HepG2 (cell line): ENCODE results near the gene ZNF277. TPM values are rescaled to one million over a fixed set of nuclear protein-coding genes. Genes with fewer than 3 reads are reported as not detected.

Experiments
- ATAC-seq: fragments of 200-7000 bp; cut with Tn5 transposase; 3 replicates; pipeline ENCODE4 v1.9.1; 2020; ENCODE audit warnings: mild to moderate bottlenecking, moderate library complexity
- Bru-seq: library from RNA; stranded (reverse); fragments of 400-500 nt; gene quantifications from one replicate; lab custom pipeline; 2021; lab: Mats Ljungman, UMichigan
- BruChase-seq, 2 experiments: library from RNA; stranded (reverse); fragments of 400-500 nt; gene quantifications; one replicate each; lab custom pipeline; 2021; lab: Mats Ljungman, UMichigan
- BruUV-seq: library from RNA; stranded (reverse); fragments of 400-500 nt; replicated peaks from 2 replicates; lab custom pipeline; 2021; lab: Mats Ljungman, UMichigan
- CTCF ChIA-PET: fragments of 300-600 bp; formaldehyde crosslinking; extraction: SDS; loops from one replicate; lab custom pipeline; 2021; ENCODE audit warnings: low total read pairs, inconsistent platforms, low intra/inter-chr PET ratio; lab: Yijun Ruan, JAX
- POLR2A ChIA-PET: fragments of 350-600 bp; sonication (Branson Sonifier 250); formaldehyde crosslinking; loops from one replicate; lab custom pipeline; 2020; ENCODE audit warnings: antibody characterized with exemption, inconsistent platforms; lab: Yijun Ruan, JAX
- DNase-seq: peaks from one replicate; pipeline ENCODE4 v3.0.0-alpha.2; 2015; ENCODE audit warnings: low spot score
- FAIRE-seq: peaks from 3 replicates; lab custom pipeline; 2011; peaks lifted over from hg19 to GRCh38; lab: Jason Lieb, UNC
- H2AFZ ChIP-seq: one replicate; pipeline ENCODE4 v1.6.1; 2011; ENCODE audit warnings: low read length, inconsistent platforms
- H3K27ac ChIP-seq: fragments of 300-600 bp; 3 replicates; pipeline ENCODE4 v1.8.0; 2011; ENCODE audit warnings: mixed run types, mild to moderate bottlenecking, mixed read lengths, low read length, inconsistent platforms; ENCODE audit not compliant: insufficient read depth; ENCODE audit errors: extremely low read length
- H3K27me3 ChIP-seq, 2 experiments: fragments of 200-600 bp in 1 of 2; 2 replicates in 1 of 2; 3 replicates in 1 of 2; pipeline versions ENCODE4 v1.6.0 to v1.8.0; 2011; ENCODE audit warnings: low read length in 2 of 2, mild to moderate bottlenecking in 2 of 2, moderate library complexity in 2 of 2, inconsistent platforms in 1 of 2; ENCODE audit not compliant: insufficient read depth in 2 of 2, control insufficient read depth in 1 of 2
- H3K36me3 ChIP-seq, 2 experiments: fragments of 200-600 bp in 1 of 2; replicated peaks in 1 of 2; 2 replicates in 1 of 2; 3 replicates in 1 of 2; pipeline versions ENCODE4 v1.5.1 to v1.8.0; 2011; ENCODE audit warnings: low read length in 2 of 2, inconsistent platforms in 1 of 2; ENCODE audit not compliant: insufficient read depth in 2 of 2, control insufficient read depth in 1 of 2
- H3K4me1 ChIP-seq: 2 replicates; pipeline ENCODE4 v1.5.1; 2012; ENCODE audit warnings: low read length, inconsistent platforms; ENCODE audit not compliant: insufficient read depth
- H3K4me2 ChIP-seq: 2 replicates; pipeline ENCODE4 v1.6.0; 2011; ENCODE audit warnings: low read depth, low read length, inconsistent platforms
- H3K4me3 ChIP-seq, 3 experiments: fragments of 200-600 bp in 1 of 3; sonication (generic), shearing (Covaris generic) in 1 of 3; replicated peaks in 1 of 3; 2 replicates each; pipeline ENCODE4 v1.5.1; 2011 to 2016; ENCODE audit warnings: low read length in 3 of 3, inconsistent platforms in 2 of 3, low read depth in 2 of 3, mild to moderate bottlenecking in 2 of 3, control low read depth in 1 of 3, mixed read lengths in 1 of 3; ENCODE audit not compliant: insufficient read depth in 1 of 3
- H3K79me2 ChIP-seq: one replicate; pipeline ENCODE4 v1.6.1; 2011; ENCODE audit warnings: low read length, inconsistent platforms; ENCODE audit not compliant: insufficient read depth
- H3K9ac ChIP-seq: 2 replicates; pipeline ENCODE4 v1.6.0; 2011; ENCODE audit warnings: mild to moderate bottlenecking, low read depth, low read length, inconsistent platforms; ENCODE audit not compliant: insufficient read depth
- H3K9me3 ChIP-seq: 2 replicates; pipeline ENCODE4 v1.5.1; 2012; ENCODE audit warnings: mild to moderate bottlenecking, low read length
- H4K20me1 ChIP-seq: 2 replicates; pipeline ENCODE4 v1.6.0; 2011; ENCODE audit warnings: inconsistent platforms, mild to moderate bottlenecking, low read length, moderate library complexity; ENCODE audit not compliant: insufficient read depth
- ATF7-NPFF ChIP-seq: sonication (generic); formaldehyde crosslinking; IDR thresholded peaks from 2 replicates; pipeline ENCODE4 v1.8.1; 2023; ENCODE audit warnings: mild to moderate bottlenecking, low read depth, missing genetic modification reagents, moderate library complexity
- DMAP1 ChIP-seq: IDR thresholded peaks from 2 replicates; pipeline ENCODE4 v1.6.1; 2016
- ERF ChIP-seq: IDR thresholded peaks from 2 replicates; pipeline ENCODE4 v1.6.1; 2018; ENCODE audit warnings: missing biosample characterization, missing genetic modification reagents
- FOXK1 ChIP-seq: sonication (generic); formaldehyde crosslinking; IDR thresholded peaks from 2 replicates; pipeline ENCODE4 v1.4.0; 2020; ENCODE audit warnings: low read depth, missing genetic modification reagents, borderline replicate concordance
- GATAD1 ChIP-seq: IDR thresholded peaks from 2 replicates; pipeline ENCODE4 v1.6.1; 2016; ENCODE audit warnings: missing genetic modification reagents, missing compliant biosample characterization
- KAT7 ChIP-seq: IDR thresholded peaks from 2 replicates; pipeline ENCODE4 v1.6.1; 2018; ENCODE audit warnings: borderline replicate concordance, missing compliant biosample characterization
- NFYC ChIP-seq: IDR thresholded peaks from 2 replicates; pipeline ENCODE4 v1.6.1; 2016; ENCODE audit warnings: missing genetic modification reagents, missing compliant biosample characterization
- SNAPC5 ChIP-seq: sonication (generic); formaldehyde crosslinking; IDR thresholded peaks from 2 replicates; pipeline ENCODE4 v1.8.1; 2023; ENCODE audit warnings: mild to moderate bottlenecking, missing genetic modification reagents, borderline replicate concordance
- SRF ChIP-seq: IDR thresholded peaks from 2 replicates; pipeline ENCODE4 v1.6.1; 2011; ENCODE audit warnings: mild to moderate bottlenecking, low read depth, low read length, moderate library complexity
- STAG1 ChIP-seq: sonication (generic); formaldehyde crosslinking; IDR thresholded peaks from 2 replicates; pipeline ENCODE4 v1.4.0; 2020; ENCODE audit warnings: missing genetic modification reagents
- YEATS4 ChIP-seq: sonication (generic); formaldehyde crosslinking; IDR thresholded peaks from 2 replicates; pipeline ENCODE4 v1.4.0; 2020; ENCODE audit warnings: missing genetic modification reagents, borderline replicate concordance
- ZNF234 ChIP-seq: sonication (generic); formaldehyde crosslinking; conservative IDR thresholded peaks from 2 replicates; pipeline ENCODE4 v1.5.1; 2020; ENCODE audit warnings: mild to moderate bottlenecking, missing genetic modification reagents
- ZNF572 ChIP-seq: sonication (generic); formaldehyde crosslinking; IDR thresholded peaks from 2 replicates; pipeline ENCODE4 v1.5.1; 2020; ENCODE audit warnings: mild to moderate bottlenecking, missing genetic modification reagents
- ZNF768 ChIP-seq: sonication (generic); formaldehyde crosslinking; IDR thresholded peaks from 2 replicates; pipeline ENCODE4 v1.4.0; 2020; ENCODE audit warnings: missing genetic modification reagents
- ZNF776 ChIP-seq: sonication (generic); formaldehyde crosslinking; IDR thresholded peaks from 2 replicates; pipeline ENCODE4 v1.4.0; 2020; ENCODE audit warnings: mild to moderate bottlenecking, missing genetic modification reagents
- ZSCAN21 ChIP-seq: sonication (generic); formaldehyde crosslinking; IDR thresholded peaks from 2 replicates; pipeline ENCODE4 v1.8.0; 2022; ENCODE audit warnings: mild to moderate bottlenecking, missing genetic modification reagents, moderate library complexity, borderline replicate concordance
- WGBS: methylation state at CpG from one replicate; pipeline ENCODE4 v1.1.6; 2017; ENCODE audit warnings: low lambda C conversion rate; 5-methylcytosine and 5-hydroxymethylcytosine counted together
- in situ Hi-C: cut with HindIII; loops from 2 replicates; pipeline ENCODE4 v1.10.0; 2017; ENCODE audit warnings: low pct_unique_long_range_greater_than_20kb; ENCODE audit not compliant: extremely low pct_ligation_motif_present
- intact Hi-C: fragments of 100-400 bp; cut with micrococcal nuclease; formaldehyde crosslinking; loops from one replicate; pipeline ENCODE4 v1.10.0; 2022; ENCODE audit not compliant: unreplicated experiment
- long read RNA-seq, 2 experiments: library from RNA in 1 of 2; library from polyadenylated mRNA in 1 of 2; stranded (forward) in 1 of 2; unstranded in 1 of 2; transcript quantifications; one replicate each; pipeline ENCODE4 v2.0.0, GENCODE V29; 2019 to 2022
- polyA minus RNA-seq, 3 experiments: library from RNA; depleted of rRNA, polyadenylated mRNA; stranded (reverse); fragments of >200 nt; gene quantifications; 2 replicates each; pipeline ENCODE4 v1.2.3, GENCODE V29; 2011; ENCODE audit warnings: low replicate concordance in 1 of 3
- polyA plus RNA-seq, 8 experiments: library from polyadenylated mRNA; depleted of rRNA in 3 of 8; stranded (reverse) in 7 of 8; unstranded in 1 of 8; fragments of >200 nt; fragmentation: Illumina TruSeq in 4 of 8; extraction: Trizol in 4 of 8; gene quantifications; 2 replicates each; pipeline versions ENCODE4 v1.2.1 to v1.2.3, GENCODE V29; 2011 to 2016; ENCODE audit warnings: low read depth in 4 of 8, missing spikeins in 1 of 8, mixed read lengths in 1 of 8; ENCODE audit not compliant: insufficient read depth in 1 of 8
- total RNA-seq, 5 experiments: library from RNA; depleted of rRNA; stranded (reverse); fragments of >200 nt; fragmentation: Illumina TruSeq; extraction: Trizol; gene quantifications; 2 replicates each; pipeline ENCODE4 v1.2.3, GENCODE V29; 2016; ENCODE audit warnings: low read depth in 1 of 5

ZNF277 gene
- total RNA-seq (2016; rRNA removed; fragmentation: Illumina TruSeq; extraction: Trizol): 30.1 and 44.8 TPM in 2 replicates
- 12.0 and 13.8 TPM in 2 replicates for total RNA-seq (2016; cell fraction: cytosol; rRNA removed; fragmentation: Illumina TruSeq; extraction: Trizol; ENCODE audit: low read depth)
- 29.9 and 44.3 TPM in 2 replicates for total RNA-seq (2016; cell fraction: insoluble cytoplasmic fraction; rRNA removed; fragmentation: Illumina TruSeq; extraction: Trizol)
- 31.0 and 38.7 TPM in 2 replicates for total RNA-seq (2016; cell fraction: membrane; rRNA removed; fragmentation: Illumina TruSeq; extraction: Trizol)
- 20.9 and 21.0 TPM in 2 replicates for total RNA-seq (2016; cell fraction: nucleus; rRNA removed; fragmentation: Illumina TruSeq; extraction: Trizol)
- 20.0 and 29.1 TPM in 2 replicates for polyA plus RNA-seq (2011; rRNA removed)
- polyA plus RNA-seq (2011; cell fraction: cytosol; rRNA removed): 13.8 and 19.6 TPM in 2 replicates
- polyA plus RNA-seq (2011; cell fraction: nucleus; rRNA removed): 3.9 and 4.8 TPM in 2 replicates
- polyA plus RNA-seq (2012): 37.4 and 40.5 TPM in 2 replicates
- 10.2 and 13.8 TPM in 2 replicates for polyA plus RNA-seq (2016; cell fraction: cytosol; fragmentation: Illumina TruSeq; extraction: Trizol; ENCODE audit: low read depth)
- 34.0 and 36.2 TPM in 2 replicates for polyA plus RNA-seq (2016; cell fraction: insoluble cytoplasmic fraction; fragmentation: Illumina TruSeq; extraction: Trizol; ENCODE audit: low read depth)
- polyA plus RNA-seq (2016; cell fraction: membrane; fragmentation: Illumina TruSeq; extraction: Trizol; ENCODE audit: low read depth): 20.1 and 24.9 TPM in 2 replicates
- polyA plus RNA-seq (2016; cell fraction: nucleus; fragmentation: Illumina TruSeq; extraction: Trizol; ENCODE audit: insufficient read depth, low read depth): 11.7 and 17.4 TPM in 2 replicates
- polyA minus RNA-seq (2011; rRNA and poly(A)+ RNA removed; ENCODE audit: low replicate concordance): 7.4 and 8.8 TPM in 2 replicates
- polyA minus RNA-seq (2011; cell fraction: cytosol; rRNA and poly(A)+ RNA removed): 42.6 and 49.1 TPM in 2 replicates
- polyA minus RNA-seq (2011; cell fraction: nucleus; rRNA and poly(A)+ RNA removed): 45.6 and 48.4 TPM in 2 replicates
- Bru-seq, nascent RNA: percentile 77 among the genes with signal in this experiment
- BruChase-seq, experiment 1, labeled RNA remaining after a 6-hour chase: percentile 63 among the genes with signal in this experiment
- BruChase-seq, experiment 2, labeled RNA remaining after a 2-hour chase: percentile 66 among the genes with signal in this experiment
- long read RNA-seq, experiment 1, transcript ZNF277-201 (12 exons, 1,849 nt): major isoform, 24 of 32 reads
- long read RNA-seq, experiment 1, partial matches to known transcripts: 1 of 32 reads
- long read RNA-seq, experiment 1, other reads (novel, unspliced or antisense): 5 of 32 reads
- long read RNA-seq, experiment 2, transcript ZNF277-201 (12 exons, 1,849 nt): major isoform, 17 of 45 reads
- long read RNA-seq, experiment 2, partial matches to known transcripts: 16 of 45 reads
- long read RNA-seq, experiment 2, other reads (novel, unspliced or antisense): 12 of 45 reads

- Histone ChIP-seq H3K27ac (peak within 1 kb of the TSS; percentile 84), H3K79me2 (peaks cover 82% of the 10 kb centered on the region), H3K9ac (peak within 1 kb of the TSS; percentile 87), H3K9me3 (no peaks in the 10 kb centered on the region), H2AFZ (peak within 1 kb of the TSS; percentile 45), H4K20me1 (no peaks in the 10 kb centered on the region), H3K4me3 (peak within 1 kb of the TSS; percentile 96 to 98 (median 96)), H3K4me1 (peaks cover 60% of the 10 kb centered on the region), H3K36me3 (no peaks in the 10 kb centered on the region), H3K27me3 (no peaks in the 10 kb centered on the region; a peak in 1 of 5 replicates), H3K4me2 (peak within 1 kb of the TSS; percentile 81)
- FAIRE-seq: peak; percentile 80
- in situ Hi-C loops: no loop called here
- DNase-seq: peak; percentile 97
- POLR2A ChIA-PET: interaction anchor here (0.9 to 3.8 kb wide), 6 partner anchors 13 to 276 kb away, joined by 3 to 27 read pairs (median 4); partner anchors contain the start of gene IFRD1
- BruUV-seq: no TSS peak
- 1% methylated on average over 19 of the region's 67 CpGs for WGBS
- intact Hi-C loops: loop anchor here (1.0 to 10.0 kb wide), 11 partner anchors 46 to 444 kb away; partner anchors contain the start of gene IFRD1
- ATAC-seq: peak; percentile 92
- CTCF ChIA-PET: no interaction called here
- TF ChIP-seq NFYC (CRISPR knock-in tag) (peak; percentile 87), STAG1 (CRISPR knock-in tag) (peak; percentile 39), ATF7-NPFF (peak; percentile 45), ZSCAN21 (CRISPR knock-in tag) (no peak), GATAD1 (CRISPR knock-in tag) (peak; percentile 21; the same call in 1 of the 2 replicates), FOXK1 (CRISPR knock-in tag) (peak; percentile 78; the same call in 1 of the 2 replicates), SNAPC5 (no peak), ZNF768 (CRISPR knock-in tag) (peak; percentile 37; the same call in 1 of the 2 replicates), ZNF776 (CRISPR knock-in tag) (peak; percentile 63; the same call in 1 of the 2 replicates), KAT7 (CRISPR knock-in tag) (no peak; the same call in 1 of the 2 replicates), ERF (CRISPR knock-in tag) (peak; percentile 29; the same call in 1 of the 2 replicates), ZNF572 (CRISPR knock-in tag) (0 out of 2 replicates have a peak, but pooled peaks have one; percentile 17), ZNF234 (0 out of 2 replicates have a peak, but pooled peaks have one; percentile 62), SRF (0 out of 2 replicates have a peak, but pooled peaks have one; percentile 40), DMAP1 (0 out of 2 replicates have a peak, but pooled peaks have one; percentile 44), YEATS4 (peak; percentile 73)
Observed at GRCh38 chr7:112206238-112206990, at the start of gene ZNF277, which contains the start of gene DOCK4. Gene ZNF277 (plus strand): TSS chr7:112206695. CDS start chr7:112206717, 22 bp downstream. Gene DOCK4 (minus strand): TSS chr7:112206399. CDS start chr7:112206138, 261 bp downstream.
